GM12878 (cell line): Measurements from ENCODE around the gene MCFD2.

ENCODE experiments used
- CHD4 ChIP-seq: fragments of 200-600 bp; sonication (generic); IDR thresholded peaks from 2 replicates; pipeline ENCODE4 v1.6.1; 2016; ENCODE audit warnings: mild to moderate bottlenecking
- MLLT1 ChIP-seq: fragments of 450-650 bp; IDR thresholded peaks from 2 replicates; pipeline ENCODE4 v1.6.1; 2016; ENCODE audit warnings: mild to moderate bottlenecking
- POLR2A ChIP-seq: IDR thresholded peaks from 2 replicates; pipeline ENCODE4 v1.6.1; 2011; ENCODE audit warnings: low read depth, mild to moderate bottlenecking, low read length
- SP1 ChIP-seq: IDR thresholded peaks from one replicate; pipeline ENCODE4 v1.6.1; 2011; ENCODE audit warnings: low read depth, low read length
- SREBF1 ChIP-seq: IDR thresholded peaks from 2 replicates; pipeline ENCODE4 v1.6.1; 2012; ENCODE audit warnings: mild to moderate bottlenecking, low read length
- SRF ChIP-seq, 2 experiments: IDR thresholded peaks; 2 replicates each; pipeline ENCODE4 v1.6.1; 2011; ENCODE audit warnings: low read depth in 2 of 2, low read length in 2 of 2, mild to moderate bottlenecking in 1 of 2, moderate library complexity in 1 of 2
- TAF1 ChIP-seq: IDR thresholded peaks from 2 replicates; pipeline ENCODE4 v1.6.1; 2011; ENCODE audit warnings: mild to moderate bottlenecking, low read depth, low read length, borderline replicate concordance
- TBL1XR1 ChIP-seq: IDR thresholded peaks from 2 replicates; pipeline ENCODE4 v1.6.1; 2012; ENCODE audit warnings: low read depth, low read length, improper control_type of control experiment
- ZBTB33 ChIP-seq: fragments of 450-650 bp; IDR thresholded peaks from 2 replicates; pipeline ENCODE4 v1.6.1; 2017; ENCODE audit warnings: mild to moderate bottlenecking
- ZNF217 ChIP-seq: fragments of 450-650 bp; IDR thresholded peaks from 2 replicates; pipeline ENCODE4 v1.6.1; 2017; ENCODE audit warnings: antibody characterized with exemption, mild to moderate bottlenecking

GRCh38 chr2:46899053-46899452 is 16.6 kb downstream of the MCFD2 start:
- no peak for TF ChIP-seq SRF (IDR thresholded peaks at IDR 0.05; ENCODE audit: low read depth in 2 of 2, low read length in 2 of 2)
- TF ChIP-seq POLR2A, result no peak
- no peak for TF ChIP-seq ZNF217
- no peak for TF ChIP-seq MLLT1
- no peak for TF ChIP-seq CHD4
- TF ChIP-seq TAF1, result no peak
- no peak for TF ChIP-seq ZBTB33
- TF ChIP-seq SREBF1, result no peak
- no peak for TF ChIP-seq SP1
- no peak for TF ChIP-seq TBL1XR1
